HG03108 (cell line): ENCODE measurements around the gene GANAB.
"Not testable (repeated sequence)": the region's sequence is repeated elsewhere in the genome, so short reads cannot be mapped to it uniquely, and the experiment has no call there.

Experiments used
- ATAC-seq: cut with Tn5 transposase; IDR thresholded peaks from one replicate; pipeline ENCODE4 v1.9.1; 2021; ENCODE audit warnings: moderate library complexity; ENCODE audit not compliant: unreplicated experiment

The GANAB gene

GRCh38 chr11:62603072-62603408 is 43.4 kb downstream of the GANAB start:
- no peak for ATAC-seq

- no peak for ATAC-seq
Measured at GRCh38 chr11:62602141-62603071, 44.0 kb downstream of the GANAB start.

- peak; percentile 75 for ATAC-seq
Measured at GRCh38 chr11:62601372-62602140, 44.9 kb downstream of the GANAB start, which contains the start of gene MTA2. Gene MTA2, minus strand, starts transcription at chr11:62601865. Its CDS starts 415 bp downstream, at chr11:62601450.

- peak; percentile 5 for ATAC-seq
Measured at GRCh38 chr11:62601122-62601371, 45.4 kb downstream of the GANAB start.

GRCh38 chr11:62600367-62601121 is 45.9 kb downstream of the GANAB start:
- no peak for ATAC-seq

- ATAC-seq: no peak
Measured at GRCh38 chr11:62599901-62600300, 46.5 kb downstream of the GANAB start.

GRCh38 chr11:62599069-62599696 is 47.2 kb downstream of the GANAB start:
- peak; percentile 44 for ATAC-seq

- ATAC-seq: no peak
Measured at GRCh38 chr11:62595124-62595523, 51.3 kb downstream of the GANAB start.

- ATAC-seq: no peak
Measured at GRCh38 chr11:62593434-62594044, 52.9 kb downstream of the GANAB start.

GRCh38 chr11:62592989-62593421 is 53.4 kb downstream of the GANAB start:
- ATAC-seq: no peak

- no peak for ATAC-seq
Measured at GRCh38 chr11:62592146-62592815, 54.1 kb downstream of the GANAB start.

- ATAC-seq: peak; percentile 84
Measured at GRCh38 chr11:62591448-62592145, 54.8 kb downstream of the GANAB start, which contains the start of gene TUT1. Gene TUT1, minus strand, starts transcription at chr11:62591523. Its CDS starts 38 bp downstream, at chr11:62591485.

GRCh38 chr11:62588966-62589637 is 57.3 kb downstream of the GANAB start:
- no peak for ATAC-seq

- not testable (repeated sequence) for ATAC-seq
Measured at GRCh38 chr11:62585356-62585755, 61.1 kb downstream of the GANAB start.

- not testable (repeated sequence) for ATAC-seq
Measured at GRCh38 chr11:62581735-62582134, 64.7 kb downstream of the GANAB start.

- ATAC-seq: no peak
Measured at GRCh38 chr11:62580959-62581715, 65.3 kb downstream of the GANAB start.

- no peak for ATAC-seq
Measured at GRCh38 chr11:62579252-62579651, 67.2 kb downstream of the GANAB start.

GRCh38 chr11:62578541-62578940 is 67.9 kb downstream of the GANAB start:
- ATAC-seq: no peak
